ES-I3 (cell line): Measurements from ENCODE around the gene IL25.

Experiments
- H3K36me3 ChIP-seq: 2 replicates; pipeline ENCODE4 v1.6.1; 2013; ENCODE audit warnings: mild to moderate bottlenecking, low read length, control low read depth, moderate library complexity; ENCODE audit not compliant: insufficient read depth
- H3K4me1 ChIP-seq: 2 replicates; pipeline ENCODE4 v1.6.1; 2013; ENCODE audit warnings: mild to moderate bottlenecking, control low read depth, low read length; ENCODE audit not compliant: insufficient read depth
- H3K9ac ChIP-seq: 2 replicates; pipeline ENCODE4 v1.6.1; 2013; ENCODE audit warnings: low read depth, mild to moderate bottlenecking, low read length, moderate library complexity
- H3K9me3 ChIP-seq: 2 replicates; pipeline ENCODE4 v1.6.1; 2013; ENCODE audit warnings: mild to moderate bottlenecking, low read length, moderate library complexity; ENCODE audit not compliant: control insufficient read depth, insufficient read depth

Gene IL25

DNA sequence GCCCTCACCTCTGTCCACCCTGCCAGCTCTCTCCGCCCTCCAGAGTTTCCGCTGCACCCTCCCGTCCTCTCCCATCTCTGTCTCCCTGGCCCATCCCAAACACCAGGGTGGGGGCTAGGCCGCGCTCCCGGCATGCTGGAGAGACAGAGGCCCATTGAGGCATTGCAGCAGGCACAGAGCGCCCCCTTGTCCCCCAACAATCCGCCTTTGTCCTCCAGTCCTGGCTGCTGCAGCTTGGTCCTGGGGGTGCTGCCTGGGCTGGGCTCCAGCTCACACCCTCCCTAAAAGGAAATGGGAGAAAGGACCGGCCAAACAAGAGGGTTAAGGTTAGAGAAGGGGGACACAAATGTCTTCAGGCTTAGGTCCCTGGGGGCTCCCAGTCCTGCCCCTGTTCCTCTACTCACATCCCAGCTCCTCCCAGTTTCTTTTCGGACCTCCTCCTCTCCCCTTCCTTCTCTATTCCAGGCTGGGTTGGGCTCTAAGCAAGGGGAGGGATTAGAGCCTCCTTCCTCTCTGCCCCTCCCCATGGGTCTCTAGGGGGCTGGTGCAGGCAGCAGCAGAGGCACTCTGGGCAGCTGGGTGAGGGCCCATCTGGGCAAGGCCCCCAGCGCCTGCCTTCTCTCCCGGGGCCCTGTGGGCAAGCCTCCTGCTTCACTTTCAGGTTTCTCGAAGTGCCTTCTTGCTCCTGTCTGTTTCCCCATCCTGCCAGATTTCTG lies 4.0 kb downstream of the IL25 start, which contains the start of gene CMTM5:
Gene CMTM5 (plus strand): TSS at position 565 of the 716 bp plus-strand sequence. CDS start 206 bp downstream, outside the sequence.
- Histone ChIP-seq H3K9me3 (no peaks in the 10 kb centered on the region), H3K9ac (no peak within 1 kb of the TSS), H3K4me1 (no peaks in the 10 kb centered on the region; the same call in 1 of the 2 replicates), H3K36me3 (no peaks in the 10 kb centered on the region; the same call in 1 of the 2 replicates)

DNA sequence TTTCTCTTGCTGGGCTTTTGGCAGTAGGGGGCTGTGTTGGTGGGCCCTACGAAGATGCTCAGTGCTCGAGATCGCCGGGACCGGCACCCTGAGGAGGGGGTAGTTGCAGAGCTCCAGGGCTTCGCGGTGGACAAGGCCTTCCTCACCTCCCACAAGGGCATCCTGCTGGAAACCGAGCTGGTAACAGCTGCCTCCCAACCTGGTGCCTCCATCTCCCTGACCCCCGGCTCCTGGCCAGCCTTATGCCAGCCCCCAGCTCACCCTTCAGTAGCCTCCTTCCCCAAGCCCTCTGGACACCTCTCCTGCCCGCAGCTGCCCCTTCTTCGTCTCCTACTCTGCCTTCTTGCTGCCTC lies 4.6 kb downstream of the IL25 start:
- Histone ChIP-seq H3K9me3 (no peaks in the 10 kb centered on the region), H3K4me1 (no peaks in the 10 kb centered on the region; the same call in 1 of the 2 replicates), H3K36me3 (no peaks in the 10 kb centered on the region; the same call in 1 of the 2 replicates), H3K9ac (no peak overlapping the region)

DNA sequence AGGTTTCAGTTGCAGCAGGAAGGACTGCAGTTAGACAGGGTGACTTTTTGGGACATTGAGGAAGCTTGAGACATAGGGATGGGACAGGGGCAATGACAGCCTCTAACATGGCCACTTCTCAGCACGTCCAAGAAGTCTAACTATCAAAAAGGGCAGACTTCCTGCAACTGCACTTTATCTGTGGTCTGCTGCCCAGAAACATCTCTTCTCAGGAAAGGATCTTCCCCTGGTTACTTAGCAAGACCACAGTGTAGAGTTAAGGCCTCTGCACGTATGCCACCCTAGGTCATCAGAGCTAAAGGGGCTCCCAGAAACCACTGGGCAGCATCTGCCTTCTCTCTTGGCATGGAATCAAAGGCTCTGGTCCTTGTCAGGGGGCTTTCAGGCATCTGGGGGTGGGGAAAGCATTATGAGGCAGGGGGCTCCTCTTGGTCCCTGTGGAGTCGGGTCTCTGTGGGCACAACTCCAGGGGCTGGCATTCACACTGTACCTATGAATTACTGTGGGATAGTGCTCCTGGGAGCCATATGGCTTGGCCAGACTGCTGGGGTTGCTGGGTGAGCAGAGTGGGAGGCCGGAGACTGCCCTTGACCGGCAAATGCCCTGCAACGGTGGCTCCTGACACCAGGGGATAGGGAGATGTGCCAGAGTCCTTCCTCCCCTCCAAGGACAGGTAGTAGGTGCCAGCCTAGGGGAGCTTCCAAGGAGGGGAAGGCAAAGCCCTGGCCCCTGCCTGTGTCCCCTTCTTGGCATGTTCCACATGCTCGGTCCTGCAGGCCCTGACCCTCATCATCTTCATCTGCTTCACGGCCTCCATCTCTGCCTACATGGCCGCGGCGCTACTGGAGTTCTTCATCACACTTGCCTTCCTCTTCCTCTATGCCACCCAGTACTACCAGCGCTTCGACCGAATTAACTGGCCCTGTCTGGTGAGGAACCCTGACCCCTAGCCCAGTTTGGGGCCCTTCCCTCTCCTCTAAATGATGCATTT lies 5.3 kb downstream of the IL25 start:
- H3K36me3 ChIP-seq, result no peaks in the 10 kb centered on the region
- no peaks in the 10 kb centered on the region for H3K9me3 ChIP-seq
- no peaks in the 10 kb centered on the region; the same call in 1 of the 2 replicates for H3K4me1 ChIP-seq
- no peak overlapping the region for H3K9ac ChIP-seq

- Histone ChIP-seq H3K9me3 (no peaks in the 10 kb centered on the region), H3K4me1 (no peaks in the 10 kb centered on the region; the same call in 1 of the 2 replicates), H3K36me3 (no peaks in the 10 kb centered on the region), H3K9ac (no peak overlapping the region)
Measured at GRCh38 chr14:23378612-23379220, 6.1 kb downstream of the IL25 start.

DNA sequence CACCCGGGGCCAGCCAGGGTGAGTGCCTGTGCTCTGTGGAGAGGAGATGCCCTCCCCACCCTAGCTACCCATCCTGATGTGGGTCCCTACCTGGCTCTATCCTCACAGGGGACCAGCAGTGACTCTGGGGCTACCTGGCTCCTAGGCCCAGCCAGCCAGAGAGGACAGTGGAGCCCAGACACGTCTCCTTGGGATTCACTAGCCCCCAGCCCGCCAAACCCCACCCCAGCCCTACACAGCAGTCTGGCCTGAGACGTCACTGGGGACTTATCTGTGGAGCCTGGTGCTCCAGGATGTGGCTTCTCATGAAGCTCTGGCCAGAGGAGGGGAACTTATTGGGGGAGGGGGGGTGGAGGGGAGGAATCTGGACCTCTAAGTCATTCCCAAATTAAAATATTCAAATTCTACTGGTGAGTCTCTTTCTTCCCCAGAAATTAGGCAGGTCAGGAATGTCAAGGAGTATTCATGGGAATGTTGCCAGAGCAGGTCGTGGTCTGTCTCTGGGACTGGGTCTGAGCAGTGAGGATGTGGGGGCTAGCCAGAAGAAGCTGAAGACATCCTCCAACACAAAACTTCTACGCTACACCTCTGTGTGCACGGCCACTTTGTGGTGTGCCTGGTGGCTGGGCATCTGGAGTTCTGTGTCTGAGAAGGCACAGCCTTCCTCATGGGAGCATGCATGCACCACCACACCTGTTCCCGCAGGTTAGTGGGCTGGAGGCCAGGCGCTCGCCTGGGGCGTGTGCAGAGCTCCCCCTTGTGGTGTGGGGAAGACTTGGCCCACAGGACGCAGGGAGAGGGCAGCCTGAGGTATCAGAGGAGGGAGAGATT lies 7.0 kb downstream of the IL25 start:
- no peaks in the 10 kb centered on the region; the same call in 1 of the 2 replicates for H3K4me1 ChIP-seq
- no peaks in the 10 kb centered on the region for H3K36me3 ChIP-seq
- H3K9ac ChIP-seq, result no peak overlapping the region
- H3K9me3 ChIP-seq, result no peaks in the 10 kb centered on the region

GRCh38 chr14:23380197-23380914 lies 7.7 kb downstream of the IL25 start:
- Histone ChIP-seq H3K36me3 (no peaks in the 10 kb centered on the region), H3K4me1 (no peaks in the 10 kb centered on the region; the same call in 1 of the 2 replicates), H3K9ac (no peak overlapping the region), H3K9me3 (no peaks in the 10 kb centered on the region)

DNA sequence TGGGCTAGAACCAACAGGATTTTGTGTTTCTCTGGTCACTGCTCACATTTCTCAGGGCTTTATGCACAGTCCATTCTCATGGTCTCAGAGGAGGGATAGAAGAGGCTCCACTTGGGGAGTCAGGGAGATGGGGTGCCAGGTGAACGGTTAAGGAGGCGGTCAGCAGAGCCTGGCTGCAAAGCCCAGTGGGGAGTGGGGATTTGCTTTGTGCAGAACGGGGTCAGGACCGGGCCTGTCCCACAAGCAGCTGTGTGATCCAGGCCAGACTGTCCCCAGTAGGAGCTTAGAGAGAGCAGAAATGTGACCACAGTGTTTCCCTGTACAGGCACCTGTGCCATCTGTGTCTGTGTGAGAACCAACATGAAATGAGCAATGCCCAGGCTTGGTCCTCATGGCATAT lies 8.4 kb downstream of the IL25 start:
- Histone ChIP-seq H3K36me3 (no peaks in the 10 kb centered on the region), H3K4me1 (no peaks in the 10 kb centered on the region; the same call in 1 of the 2 replicates), H3K9me3 (no peaks in the 10 kb centered on the region), H3K9ac (no peak overlapping the region)

DNA sequence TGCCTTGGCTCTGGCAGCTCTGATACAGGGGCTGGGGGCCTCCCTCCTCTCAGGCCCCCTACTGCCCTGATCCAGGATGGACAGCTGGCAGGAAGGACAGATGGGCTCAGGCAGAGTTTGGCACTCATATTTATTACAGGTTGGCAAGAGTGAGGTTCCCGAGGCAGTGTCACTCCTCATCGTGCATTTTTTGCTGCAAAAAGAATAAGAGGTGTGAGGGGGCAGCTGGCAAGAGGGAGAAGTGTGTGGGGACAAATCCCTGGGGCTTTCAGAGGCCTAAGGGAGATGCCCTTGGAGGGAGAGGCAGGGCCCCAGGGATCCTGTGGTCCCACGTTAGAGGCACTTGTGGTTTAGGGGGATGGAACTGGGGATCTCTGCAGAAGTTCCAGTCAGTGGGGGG lies 9.3 kb downstream of the IL25 start:
- Histone ChIP-seq H3K4me1 (no peaks in the 10 kb centered on the region), H3K9me3 (no peaks in the 10 kb centered on the region), H3K36me3 (no peaks in the 10 kb centered on the region), H3K9ac (no peak overlapping the region)

GRCh38 chr14:23382276-23382675 lies 9.7 kb downstream of the IL25 start:
- H3K9ac ChIP-seq, result no peak overlapping the region
- no peaks in the 10 kb centered on the region for H3K4me1 ChIP-seq
- H3K9me3 ChIP-seq, result no peaks in the 10 kb centered on the region
- H3K36me3 ChIP-seq, result no peaks in the 10 kb centered on the region

- Histone ChIP-seq H3K36me3 (no peaks in the 10 kb centered on the region), H3K9ac (no peak overlapping the region), H3K9me3 (no peaks in the 10 kb centered on the region), H3K4me1 (no peaks in the 10 kb centered on the region)
Measured at GRCh38 chr14:23382731-23383440, 10.3 kb downstream of the IL25 start.

- Histone ChIP-seq H3K36me3 (no peaks in the 10 kb centered on the region), H3K4me1 (no peaks in the 10 kb centered on the region), H3K9me3 (no peaks in the 10 kb centered on the region), H3K9ac (no peak overlapping the region)
Measured at GRCh38 chr14:23384364-23385080, 11.9 kb downstream of the IL25 start.

DNA sequence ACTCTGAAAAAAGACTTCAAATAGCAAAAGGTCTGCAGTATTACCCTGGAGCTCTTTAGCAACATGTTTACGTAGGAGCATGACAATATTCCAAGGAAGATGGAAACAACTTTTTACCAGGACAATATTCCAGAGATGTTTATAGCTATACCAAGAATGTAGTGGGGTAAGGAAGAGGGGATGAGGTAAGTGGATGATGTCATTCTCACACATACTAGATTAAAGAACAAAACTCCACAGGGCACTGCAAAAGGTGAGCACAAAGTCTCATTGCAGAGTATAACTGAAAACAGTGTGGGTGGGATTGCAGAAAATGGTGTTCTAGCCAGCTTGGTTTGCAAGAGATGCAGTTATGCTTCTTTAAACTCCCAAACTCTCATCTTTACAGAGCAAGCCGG lies 12.6 kb downstream of the IL25 start:
- H3K4me1 ChIP-seq, result no peaks in the 10 kb centered on the region
- H3K9me3 ChIP-seq, result no peaks in the 10 kb centered on the region
- no peak overlapping the region for H3K9ac ChIP-seq
- no peaks in the 10 kb centered on the region for H3K36me3 ChIP-seq
